Measurements from ENCODE around the gene NOX1.
"Not testable (repeated sequence)": the region's sequence is repeated elsewhere in the genome, so short reads cannot be mapped to it uniquely, and the experiment has no call there.

The NOX1 gene

GRCh38 chrX:100819534-100819836, 54.7 kb downstream of the NOX1 start:
- DNase-seq, result no peak

DNA sequence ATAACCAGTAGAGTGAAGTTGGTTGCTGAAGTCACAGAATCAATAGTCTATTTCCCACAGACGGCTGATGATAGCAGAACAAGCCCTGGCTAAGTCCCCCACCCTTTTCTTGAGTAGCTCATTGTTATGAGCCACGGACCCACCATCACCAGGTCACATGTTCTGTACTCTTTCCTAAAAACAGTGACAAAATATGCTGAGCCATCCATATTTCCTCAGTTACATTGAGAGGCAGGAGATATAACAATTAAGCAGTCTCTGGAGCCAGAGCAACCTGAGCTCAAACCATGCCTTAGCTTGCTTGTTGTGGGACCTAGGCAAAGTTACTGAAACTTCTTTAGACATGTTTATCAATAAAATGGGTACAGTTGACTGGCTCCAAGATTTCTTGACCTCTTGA, 56.8 kb downstream of the NOX1 start:
- no peak for DNase-seq

- no peak for DNase-seq
Measured at GRCh38 chrX:100812216-100813158, 61.7 kb downstream of the NOX1 start.

DNA sequence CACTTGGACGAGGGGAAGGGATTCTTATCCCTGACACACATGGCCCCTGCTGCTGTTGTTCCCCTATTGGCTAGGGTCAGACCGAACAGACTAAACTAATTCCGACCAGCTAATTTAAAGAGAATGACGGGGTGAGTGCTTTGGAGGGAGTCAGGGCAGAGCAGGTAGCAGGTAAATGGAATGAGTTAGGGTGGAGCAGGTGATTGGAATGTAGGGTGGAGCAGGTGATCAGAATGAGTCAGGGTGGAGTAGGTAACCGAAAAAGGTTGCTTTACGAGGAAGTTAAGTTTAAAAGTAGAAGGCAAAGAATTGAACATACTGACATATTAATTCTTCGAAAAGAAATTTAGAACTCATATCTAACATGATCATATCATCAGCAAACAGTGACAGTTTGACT, 65.9 kb downstream of the NOX1 start:
- DNase-seq, result not testable (repeated sequence)

- no peak for DNase-seq
Measured at GRCh38 chrX:100804780-100805179, 69.4 kb downstream of the NOX1 start.

DNA sequence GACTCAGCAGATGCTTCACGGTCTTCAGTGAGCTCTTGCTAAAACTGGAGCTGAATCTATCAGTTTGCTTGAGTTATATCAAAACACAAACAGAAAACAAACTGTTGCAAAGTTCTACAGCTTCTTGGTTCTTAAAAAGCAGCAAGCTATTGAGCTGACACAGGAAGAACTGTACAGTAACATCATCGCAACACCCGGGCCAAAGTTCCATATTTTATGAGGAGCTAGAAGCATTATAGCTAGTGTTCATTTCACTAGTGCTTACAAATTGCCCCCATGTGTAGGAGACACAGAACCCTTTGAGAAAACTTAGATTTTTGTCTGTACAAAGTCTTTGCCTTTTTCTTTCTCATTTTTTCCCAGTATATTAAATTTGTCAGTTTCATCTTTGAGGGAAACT, 71.3 kb downstream of the NOX1 start:
- no peak for DNase-seq

GRCh38 chrX:100798484-100799214, 75.5 kb downstream of the NOX1 start:
- DNase-seq, result no peak

DNA sequence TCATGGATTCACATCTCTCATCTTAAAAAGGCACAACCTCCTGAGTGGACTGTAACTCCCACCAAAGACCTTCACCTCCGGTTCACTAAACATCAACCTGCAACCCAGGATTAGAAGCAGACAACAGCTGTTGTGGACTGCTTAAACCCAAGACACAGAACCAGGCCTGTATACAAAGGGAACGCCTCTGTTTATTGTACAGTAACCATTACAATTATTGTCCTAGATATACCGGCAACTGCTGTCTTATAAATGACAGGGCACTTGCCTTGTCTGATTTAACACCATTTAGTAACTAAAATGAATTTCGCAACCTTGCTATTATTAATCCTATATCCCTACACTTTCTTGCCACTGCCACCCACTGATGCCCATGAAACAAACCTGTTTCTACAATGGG, 76.8 kb downstream of the NOX1 start:
- no peak for DNase-seq

DNA sequence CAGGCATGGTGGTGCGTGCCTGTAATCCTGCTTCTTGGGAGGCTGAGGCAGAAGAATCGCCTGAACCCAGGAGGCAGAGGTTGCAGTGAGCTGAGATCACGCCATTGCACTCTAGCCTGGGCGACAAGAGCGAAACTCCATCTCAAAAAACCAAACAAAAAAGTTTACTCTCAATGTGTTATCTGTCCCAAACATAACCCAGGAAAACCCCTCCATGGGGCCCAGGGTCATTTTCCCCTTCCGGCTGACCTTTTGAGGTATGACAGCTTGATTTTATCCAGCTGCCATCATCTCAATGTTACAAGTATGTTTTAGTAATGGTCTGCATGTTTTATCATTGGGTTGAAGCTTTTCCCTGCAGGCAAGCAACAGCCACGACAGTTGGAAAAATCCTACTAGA, 77.8 kb downstream of the NOX1 start:
- not testable (repeated sequence) for DNase-seq

All from activated T-cell treated with anti-CD3 and anti-CD28 coated beads, Interleukin-2, amount 50 U/mL, for 1 hour (primary cell).